ENCODE results near the gene SELE. TPM values are rescaled to one million over a fixed set of nuclear protein-coding genes. Genes with fewer than 3 reads are reported as not detected.

SELE gene
- total RNA-seq = 1 to 10 TPM; 1.1 TPM
- long read RNA-seq, donor 1 = 0 reads
- long read RNA-seq, donor 2, partial matches to known transcripts = 1 of 1 reads
- long read RNA-seq, donor 2, other reads (novel, unspliced or antisense) = 0 of 1 reads

- DNase-seq (ENCODE audit: low spot score) = no peak
- intact Hi-C loops (cut with DNase I) = no loop called here
Observed at GRCh38 chr1:169733924-169734323, at the start of gene SELE. SELE (minus strand) TSS chr1:169734079; CDS start chr1:169733612, 467 bp downstream.

GRCh38 chr1:169782596-169782995, 48.7 kb upstream of the SELE start:
- intact Hi-C loops (cut with DNase I) = no loop called here

DNA sequence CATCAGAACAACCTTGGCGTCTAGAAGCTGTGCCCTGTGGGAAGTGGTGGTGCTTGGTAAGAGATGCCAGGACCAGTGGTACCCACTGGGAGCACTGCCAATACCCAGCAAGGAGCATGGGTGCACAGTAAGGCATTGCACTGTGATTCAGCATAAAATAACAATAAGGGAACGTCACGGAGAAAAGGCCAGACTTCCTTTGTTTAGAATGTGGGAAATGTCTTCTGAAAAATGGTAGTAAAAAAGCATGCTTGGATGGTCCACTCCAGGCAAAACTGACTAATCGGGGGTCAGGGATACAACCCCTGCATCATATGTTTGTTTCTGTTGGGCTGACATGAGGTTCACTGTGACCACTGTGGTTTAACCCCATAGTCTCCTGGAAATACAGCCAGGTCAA, 46.1 kb upstream of the SELE start:
- intact Hi-C loops (cut with DNase I) = no loop called here
- DNase-seq (ENCODE audit: low spot score) = no peak

More at GRCh38 chr1:169782596-169782995, 48.7 kb upstream of the SELE start:
- no peak for DNase-seq (ENCODE audit: low spot score)

GRCh38 chr1:169779150-169779549, 45.3 kb upstream of the SELE start:
- intact Hi-C loops (cut with DNase I) = no loop called here

GRCh38 chr1:169776440-169776839, 42.6 kb upstream of the SELE start:
- intact Hi-C loops (cut with DNase I) = no loop called here
- no peak for DNase-seq (ENCODE audit: low spot score)

More at GRCh38 chr1:169779150-169779549, 45.3 kb upstream of the SELE start:
- DNase-seq (ENCODE audit: low spot score) = no peak

GRCh38 chr1:169768161-169768560, 34.3 kb upstream of the SELE start:
- intact Hi-C loops (cut with DNase I) = no loop called here
- DNase-seq (ENCODE audit: low spot score) = no peak

DNA sequence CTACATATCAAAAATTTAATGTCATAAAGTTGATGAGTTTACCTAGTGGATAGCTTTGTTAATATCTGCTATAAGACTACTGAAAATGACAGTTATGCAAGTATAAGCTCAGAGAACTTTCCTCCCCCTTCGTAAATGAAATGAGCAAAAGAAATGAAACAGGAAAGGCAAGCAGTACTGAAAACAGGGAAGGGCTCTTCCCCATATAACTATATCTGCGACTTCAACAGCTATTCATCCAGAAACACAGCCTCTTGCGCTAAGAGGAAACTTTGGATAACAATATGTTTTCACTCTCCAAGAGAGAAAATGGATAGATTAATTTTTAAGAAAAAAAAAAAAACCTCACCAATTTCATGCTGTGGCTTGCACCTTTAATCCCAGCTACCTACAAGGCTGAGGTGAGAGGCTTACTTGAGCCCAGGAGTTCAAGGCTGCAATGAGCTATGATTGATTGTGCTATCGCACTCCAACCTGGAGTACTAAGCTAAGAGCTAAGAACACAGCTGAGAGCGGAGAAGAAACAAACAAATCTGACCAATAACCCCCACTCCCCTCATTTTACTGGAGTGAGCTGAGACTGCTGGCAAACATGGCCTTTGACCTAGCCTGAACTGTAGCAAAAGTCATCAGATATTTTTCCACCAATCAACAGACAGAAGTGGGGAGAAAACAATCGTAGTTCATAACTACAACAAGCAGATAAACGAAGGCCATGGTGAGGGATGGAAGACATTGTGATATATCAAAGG, 31.9 kb upstream of the SELE start:
- intact Hi-C loops (cut with DNase I) = no loop called here
- DNase-seq (ENCODE audit: low spot score) = no peak

GRCh38 chr1:169764919-169765318, 31.0 kb upstream of the SELE start:
- no peak for DNase-seq (ENCODE audit: low spot score)
- intact Hi-C loops (cut with DNase I) = no loop called here

GRCh38 chr1:169762699-169763098, 28.8 kb upstream of the SELE start:
- DNase-seq (ENCODE audit: low spot score) = no peak
- intact Hi-C loops (cut with DNase I) = no loop called here

GRCh38 chr1:169759038-169759437, 25.2 kb upstream of the SELE start:
- DNase-seq (ENCODE audit: low spot score) = no peak
- intact Hi-C loops (cut with DNase I) = no loop called here

DNA sequence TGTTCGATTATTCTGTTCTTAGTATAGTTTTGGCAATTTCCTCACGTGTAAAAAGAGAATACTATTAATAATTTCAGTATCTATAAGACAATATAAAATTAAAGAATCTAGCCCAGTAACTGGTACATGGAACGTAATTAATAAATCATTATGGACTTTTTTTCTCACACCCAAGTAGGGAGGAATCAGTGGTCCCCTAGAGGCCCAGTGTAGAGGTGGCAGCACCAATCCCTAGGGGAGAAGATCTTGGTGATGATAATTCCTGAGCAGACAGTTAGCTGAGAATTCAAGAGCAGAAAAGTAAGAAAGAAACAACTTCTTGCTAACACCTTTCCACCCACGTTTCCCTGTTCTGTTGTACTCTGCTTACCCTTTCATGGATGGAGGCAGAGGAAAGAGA, 19.7 kb upstream of the SELE start:
- intact Hi-C loops (cut with DNase I) = no loop called here
- no peak for DNase-seq (ENCODE audit: low spot score)

DNA sequence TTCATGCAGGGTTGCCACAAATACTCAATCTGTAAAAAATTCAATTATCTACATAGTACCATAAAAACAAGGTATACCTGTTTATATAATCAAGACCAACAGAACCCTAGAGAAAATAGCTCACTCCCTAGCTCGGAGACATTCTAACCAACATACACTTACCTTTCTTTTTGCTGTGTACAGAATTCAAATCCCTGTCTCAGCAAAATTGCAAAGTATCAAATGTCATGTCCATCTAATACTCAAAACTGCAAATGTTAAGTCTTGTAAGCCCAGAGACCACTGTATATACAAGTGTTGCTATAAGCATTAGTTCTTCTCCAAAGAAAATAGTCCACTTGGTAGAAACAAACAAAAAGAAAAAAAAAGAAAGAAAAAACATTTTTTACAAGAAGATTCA, 16.2 kb upstream of the SELE start:
- intact Hi-C loops (cut with DNase I) = no loop called here
- no peak for DNase-seq (ENCODE audit: low spot score)

- no peak for DNase-seq (ENCODE audit: low spot score)
- intact Hi-C loops (cut with DNase I) = no loop called here
Observed at GRCh38 chr1:169746550-169746949, 12.7 kb upstream of the SELE start.

- DNase-seq (ENCODE audit: low spot score) = no peak
- intact Hi-C loops (cut with DNase I) = no loop called here
Observed at GRCh38 chr1:169745015-169745861, 11.4 kb upstream of the SELE start.

GRCh38 chr1:169741666-169742394, 8.0 kb upstream of the SELE start:
- intact Hi-C loops (cut with DNase I) = no loop called here
- DNase-seq (ENCODE audit: low spot score) = no peak

DNA sequence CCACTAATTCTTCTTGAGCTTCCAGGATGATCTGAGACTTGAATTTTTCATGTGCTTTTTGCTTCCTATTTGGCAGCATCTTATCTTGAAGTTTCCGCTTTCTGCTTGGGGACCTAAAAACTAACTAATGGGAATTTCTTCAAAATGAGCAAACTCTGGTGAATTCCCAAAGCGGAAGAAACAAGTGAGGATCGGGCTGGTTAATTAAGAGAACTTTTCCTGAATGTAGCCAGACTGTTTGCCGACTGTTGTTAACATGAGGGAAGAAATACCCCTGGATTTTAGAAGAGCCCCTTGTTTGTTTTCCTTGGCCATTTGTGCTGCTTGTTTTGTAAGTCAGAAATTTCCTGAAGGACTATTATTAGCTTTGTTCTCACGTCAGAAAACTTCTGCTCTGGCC, 6.1 kb upstream of the SELE start:
- no peak for DNase-seq (ENCODE audit: low spot score)

GRCh38 chr1:169731446-169731845, 2.4 kb downstream of the SELE start:
- intact Hi-C loops (cut with DNase I) = no loop called here
- DNase-seq (ENCODE audit: low spot score) = no peak

More for the DNA sequence above, 6.1 kb upstream of the SELE start:
- intact Hi-C loops (cut with DNase I) = no loop called here

GRCh38 chr1:169729991-169730390, 3.9 kb downstream of the SELE start:
- DNase-seq (ENCODE audit: low spot score) = no peak
- intact Hi-C loops (cut with DNase I) = no loop called here

- intact Hi-C loops (cut with DNase I) = no loop called here
- DNase-seq (ENCODE audit: low spot score) = no peak
Observed at GRCh38 chr1:169727307-169727706, 6.6 kb downstream of the SELE start.

DNA sequence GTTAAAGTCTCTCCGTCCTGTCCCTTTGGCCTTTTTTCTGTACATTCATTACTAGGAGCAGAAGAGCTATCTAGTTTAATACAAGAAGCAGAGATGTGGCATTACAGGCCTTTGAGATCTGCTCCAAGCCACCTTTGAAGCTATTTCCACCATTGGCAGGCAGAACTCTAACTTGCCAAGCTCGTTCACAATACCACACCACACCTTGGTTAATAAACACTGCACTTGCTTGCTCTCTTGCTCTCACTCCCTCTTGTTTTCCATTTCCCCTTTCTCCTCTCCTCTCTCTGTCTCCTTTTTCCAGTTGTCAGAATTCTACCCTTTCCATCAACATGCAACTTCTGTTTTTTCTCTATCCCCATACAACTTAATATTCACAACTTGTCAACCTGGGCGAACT, 7.0 kb downstream of the SELE start:
- DNase-seq (ENCODE audit: low spot score) = no peak

More for the DNA sequence above, 7.0 kb downstream of the SELE start:
- intact Hi-C loops (cut with DNase I) = no loop called here
